ENCODE results near the gene HOXC5. TPM values are rescaled to one million over a fixed set of nuclear protein-coding genes. Genes with fewer than 3 reads are reported as not detected.

HOXC5 gene
- total RNA-seq, 1 donor from 2014 or later, result 0.50 TPM

DNA sequence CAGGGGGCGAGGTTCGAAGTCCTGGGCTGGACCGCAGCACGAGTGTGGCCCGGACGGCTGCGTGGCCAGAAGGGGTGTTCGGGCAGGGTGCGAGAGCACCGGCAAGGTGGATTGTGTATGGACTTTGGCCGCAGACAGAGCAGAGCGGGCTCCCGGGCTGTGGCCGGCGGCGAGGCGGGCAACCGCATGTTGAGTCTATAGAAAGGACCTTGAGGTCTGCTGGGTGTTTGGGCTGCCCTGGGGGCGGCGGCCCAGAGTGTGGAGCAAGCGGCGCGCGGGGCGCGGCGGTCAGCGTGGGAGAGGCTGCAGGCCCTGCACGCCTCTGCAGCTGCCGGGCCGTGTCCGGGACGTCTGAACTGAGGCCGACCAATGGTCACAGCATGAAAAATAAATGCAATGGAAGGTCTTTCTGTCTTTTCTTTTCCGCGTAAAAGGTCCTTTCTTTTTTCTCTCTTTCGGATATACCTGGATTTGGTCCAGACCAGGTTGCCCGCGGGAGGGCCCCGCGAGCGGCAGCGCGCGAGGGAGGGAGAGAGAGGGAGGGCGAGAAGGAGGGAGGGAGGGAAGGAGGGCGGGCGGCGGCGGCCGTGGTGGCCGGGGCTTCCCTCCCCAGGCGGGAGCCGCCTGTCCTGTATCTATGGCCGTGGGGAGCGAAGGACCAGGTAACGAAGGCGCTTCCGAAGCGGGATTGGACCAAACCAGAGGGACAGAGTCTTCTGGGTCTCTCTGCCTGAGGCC lies 38.4 kb upstream of the HOXC5 start:
- TF ChIP-seq, protein P1, sequence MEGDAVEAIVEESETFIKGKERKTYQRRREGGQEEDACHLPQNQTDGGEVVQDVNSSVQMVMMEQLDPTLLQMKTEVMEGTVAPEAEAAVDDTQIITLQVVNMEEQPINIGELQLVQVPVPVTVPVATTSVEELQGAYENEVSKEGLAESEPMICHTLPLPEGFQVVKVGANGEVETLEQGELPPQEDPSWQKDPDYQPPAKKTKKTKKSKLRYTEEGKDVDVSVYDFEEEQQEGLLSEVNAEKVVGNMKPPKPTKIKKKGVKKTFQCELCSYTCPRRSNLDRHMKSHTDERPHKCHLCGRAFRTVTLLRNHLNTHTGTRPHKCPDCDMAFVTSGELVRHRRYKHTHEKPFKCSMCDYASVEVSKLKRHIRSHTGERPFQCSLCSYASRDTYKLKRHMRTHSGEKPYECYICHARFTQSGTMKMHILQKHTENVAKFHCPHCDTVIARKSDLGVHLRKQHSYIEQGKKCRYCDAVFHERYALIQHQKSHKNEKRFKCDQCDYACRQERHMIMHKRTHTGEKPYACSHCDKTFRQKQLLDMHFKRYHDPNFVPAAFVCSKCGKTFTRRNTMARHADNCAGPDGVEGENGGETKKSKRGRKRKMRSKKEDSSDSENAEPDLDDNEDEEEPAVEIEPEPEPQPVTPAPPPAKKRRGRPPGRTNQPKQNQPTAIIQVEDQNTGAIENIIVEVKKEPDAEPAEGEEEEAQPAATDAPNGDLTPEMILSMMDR (IDR thresholded peaks at IDR 0.05; ENCODE audit: insufficient read depth, low read length, poor library complexity, severe bottlenecking), result no peak
- Histone ChIP-seq H3K4me3 (ENCODE audit: low read depth, low read length) (peak overlapping the region; percentile 52), H3K36me3 (ENCODE audit: control insufficient read depth, insufficient read depth, low read length) (no peaks in the 10 kb centered on the region), H3K27me3 (ENCODE audit: control insufficient read depth, insufficient read depth, low read length) (peaks cover 52% of the 10 kb centered on the region)
- DNase-seq (ENCODE audit: low read depth), result no peak

DNA sequence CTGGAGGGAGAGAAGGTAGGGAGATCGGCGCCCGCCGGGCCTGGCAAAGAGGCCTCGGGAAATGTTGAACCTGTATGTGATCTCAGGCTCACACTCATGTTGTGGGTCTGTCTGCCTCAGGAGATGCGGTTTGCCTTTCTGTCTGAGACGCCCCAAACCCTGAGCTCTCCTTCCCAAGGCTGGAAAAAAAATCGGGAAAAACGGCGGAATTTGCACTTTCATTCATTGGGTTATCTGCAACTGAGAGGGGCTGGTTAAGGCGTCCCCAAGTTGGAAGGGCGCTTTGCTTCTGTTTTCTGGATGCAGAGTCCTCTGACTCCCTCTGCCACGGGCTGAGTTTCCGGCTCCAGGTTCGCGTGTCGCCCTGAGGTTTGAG lies 37.9 kb upstream of the HOXC5 start:
- Histone ChIP-seq H3K4me3 (ENCODE audit: low read depth, low read length) (peak overlapping the region; percentile 52), H3K27me3 (ENCODE audit: control insufficient read depth, insufficient read depth, low read length) (peaks cover 55% of the 10 kb centered on the region), H3K36me3 (ENCODE audit: control insufficient read depth, insufficient read depth, low read length) (no peaks in the 10 kb centered on the region)
- no peak for DNase-seq (ENCODE audit: low read depth)
- TF ChIP-seq, protein P1 (IDR thresholded peaks at IDR 0.05; ENCODE audit: insufficient read depth, low read length, poor library complexity, severe bottlenecking), result no peak

DNA sequence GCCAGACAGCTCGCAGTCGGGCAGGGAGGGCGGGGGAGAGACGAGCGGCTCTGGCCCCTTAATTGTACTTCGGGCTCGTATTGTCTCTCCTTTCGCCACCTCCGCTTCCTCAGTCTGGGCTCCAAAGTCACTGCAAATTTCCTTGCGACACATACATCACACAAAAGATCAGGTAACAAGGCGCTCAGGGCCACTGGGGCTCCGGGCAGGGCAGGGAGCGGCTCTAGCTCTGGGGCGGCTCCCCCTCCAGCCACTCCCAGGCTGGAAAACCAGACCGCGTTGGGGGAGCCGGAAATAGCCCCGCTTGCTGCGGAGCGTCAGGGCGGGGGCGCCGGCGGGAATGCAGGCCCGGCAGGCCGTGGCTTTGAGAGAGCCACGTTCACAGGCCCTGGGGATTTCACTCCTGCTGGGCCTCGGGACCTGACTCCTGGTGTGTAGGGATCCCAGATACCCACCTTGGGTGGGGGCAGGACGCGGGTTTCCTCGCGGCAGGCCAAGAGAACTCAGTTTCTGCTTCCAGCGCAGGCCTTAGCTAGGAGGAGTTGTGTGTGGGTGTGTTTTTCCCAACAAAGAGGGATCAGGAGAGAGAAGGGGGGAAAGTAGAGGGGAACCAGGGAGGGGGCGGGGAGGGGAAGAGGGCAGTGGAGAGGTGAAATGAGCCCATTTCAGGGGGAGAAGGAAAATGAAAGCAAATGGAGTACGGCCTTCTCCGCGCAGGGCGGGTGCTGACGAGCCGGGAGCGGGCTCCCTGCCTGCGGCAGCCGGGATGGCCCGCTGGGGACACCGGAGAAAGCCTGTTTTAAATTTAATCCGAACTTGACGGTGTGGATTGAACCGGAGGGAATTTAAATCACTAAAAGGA lies 37.2 kb upstream of the HOXC5 start:
- Histone ChIP-seq H3K27me3 (ENCODE audit: control insufficient read depth, insufficient read depth, low read length) (peaks cover 56% of the 10 kb centered on the region), H3K4me3 (ENCODE audit: low read depth, low read length) (peak overlapping the region; percentile 52), H3K36me3 (ENCODE audit: control insufficient read depth, insufficient read depth, low read length) (no peaks in the 10 kb centered on the region)
- DNase-seq (ENCODE audit: low read depth), result no peak
- TF ChIP-seq, protein P1 (IDR thresholded peaks at IDR 0.05; ENCODE audit: insufficient read depth, low read length, poor library complexity, severe bottlenecking), result no peak

DNA sequence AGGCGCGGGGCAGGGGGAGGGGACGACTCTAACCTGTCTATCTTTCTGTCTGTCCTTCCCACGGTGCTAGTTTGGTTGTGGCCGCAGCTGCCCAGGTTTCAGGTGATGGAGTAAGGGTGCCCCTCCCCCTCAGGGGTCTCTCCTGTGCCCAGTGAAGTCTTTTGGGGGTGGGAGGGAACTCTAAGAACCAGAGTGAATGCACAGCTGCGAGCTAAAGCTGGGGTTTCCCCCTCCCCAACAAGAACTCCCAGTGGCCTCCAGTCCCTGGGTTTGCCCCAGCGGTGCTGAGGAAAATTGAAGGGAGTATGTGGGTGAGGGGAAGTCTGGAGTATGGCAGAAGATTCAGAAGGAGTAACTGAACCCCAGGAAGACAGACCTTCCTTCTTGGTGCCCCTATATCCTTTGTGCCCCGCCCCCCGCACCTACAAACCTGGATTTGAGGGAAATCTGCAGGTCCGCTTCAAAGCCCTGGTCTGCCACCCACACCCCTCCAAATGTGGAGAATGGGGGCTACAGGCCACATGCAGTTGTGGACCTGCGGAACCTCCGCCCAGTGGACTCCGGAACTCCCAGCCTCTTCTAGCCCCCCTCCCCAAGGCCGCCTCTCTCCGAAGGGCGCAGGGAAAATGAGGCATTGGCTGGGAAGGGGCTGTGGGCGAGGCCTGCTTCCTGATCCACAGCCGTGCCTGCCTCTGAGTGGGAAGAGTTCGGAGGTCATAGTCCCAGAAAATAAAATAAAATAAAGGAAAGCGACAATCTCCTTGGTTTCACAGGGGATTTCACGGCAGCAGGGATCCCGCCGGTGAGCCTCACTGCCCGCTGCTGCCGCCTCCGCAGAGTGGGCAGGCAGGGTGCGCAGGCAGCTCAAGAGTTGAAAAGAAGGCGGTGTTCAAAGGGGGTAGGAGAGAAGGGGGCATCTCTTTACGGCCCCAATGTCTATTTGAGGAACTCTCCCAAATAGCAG lies 36.3 kb upstream of the HOXC5 start:
- peaks cover 48% of the 10 kb centered on the region for H3K27me3 ChIP-seq (ENCODE audit: control insufficient read depth, insufficient read depth, low read length)
- no peak for DNase-seq (ENCODE audit: low read depth)
- peak overlapping the region; percentile 52 for H3K4me3 ChIP-seq (ENCODE audit: low read depth, low read length)
- H3K36me3 ChIP-seq (ENCODE audit: control insufficient read depth, insufficient read depth, low read length), result no peaks in the 10 kb centered on the region
- TF ChIP-seq, protein P1 (IDR thresholded peaks at IDR 0.05; ENCODE audit: insufficient read depth, low read length, poor library complexity, severe bottlenecking), result no peak

DNA sequence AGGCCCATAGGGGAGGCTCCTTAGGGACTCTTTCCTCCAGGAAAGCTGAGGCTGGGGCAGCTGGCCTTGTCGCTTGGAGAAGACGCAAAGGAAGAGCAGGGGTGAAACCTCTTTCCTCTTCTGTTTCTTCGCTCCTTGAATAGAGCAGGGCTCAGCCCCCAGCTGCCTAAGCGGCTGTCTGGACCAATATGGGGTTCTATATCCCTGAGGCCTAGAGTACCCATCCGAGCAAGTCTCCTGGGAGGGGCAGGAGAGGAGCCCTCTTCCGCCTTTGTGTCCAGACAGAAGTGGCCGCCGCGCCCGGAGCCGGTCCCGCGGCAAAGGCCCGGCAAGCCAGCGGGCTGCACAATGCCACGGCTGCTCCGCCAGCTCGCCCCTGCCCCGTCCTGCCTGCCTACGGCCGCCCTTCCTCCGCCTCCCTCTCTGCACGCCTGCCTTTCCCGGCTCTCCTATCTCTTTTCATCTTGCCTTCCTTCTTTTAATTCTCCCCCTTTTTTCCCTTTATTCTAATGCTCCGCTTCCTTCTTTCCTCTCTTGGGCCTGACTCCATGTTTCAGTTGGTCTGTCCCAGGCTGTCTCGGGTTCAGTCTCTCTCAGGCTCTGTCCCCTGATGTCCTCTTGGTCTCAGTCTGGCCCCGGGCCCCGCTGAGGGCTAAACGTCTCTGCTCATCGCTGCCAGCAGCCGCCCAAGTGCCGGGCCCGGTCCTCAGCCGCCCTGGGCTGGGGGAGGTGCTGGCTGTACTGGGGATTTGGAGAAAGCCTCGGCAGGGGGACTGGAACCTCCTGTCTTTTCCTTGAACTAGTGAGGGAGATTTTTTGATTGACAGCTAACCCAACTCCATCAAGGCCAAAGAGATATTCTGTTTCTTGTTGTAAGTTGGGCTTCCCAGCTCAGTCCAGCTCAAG lies 35.4 kb upstream of the HOXC5 start:
- TF ChIP-seq, protein P1 (IDR thresholded peaks at IDR 0.05; ENCODE audit: insufficient read depth, low read length, poor library complexity, severe bottlenecking), result no peak
- peaks cover 48% of the 10 kb centered on the region for H3K27me3 ChIP-seq (ENCODE audit: control insufficient read depth, insufficient read depth, low read length)

More for the DNA sequence above, 35.4 kb upstream of the HOXC5 start:
- H3K4me3 ChIP-seq (ENCODE audit: low read depth, low read length), result peak overlapping the region; percentile 52
- DNase-seq (ENCODE audit: low read depth), result no peak
- H3K36me3 ChIP-seq (ENCODE audit: control insufficient read depth, insufficient read depth, low read length), result no peaks in the 10 kb centered on the region
